H9 (cell line): Measurements from ENCODE around the gene PIBF1. TPM values are rescaled to one million over a fixed set of nuclear protein-coding genes. Genes with fewer than 3 reads are reported as not detected.

Experiments used
- DNase-seq: peaks from one replicate; pipeline ENCODE4 v3.0.0-alpha.2; 2017
- H2AFZ ChIP-seq: one replicate; pipeline ENCODE4 v1.6.1; 2013; ENCODE audit warnings: mild to moderate bottlenecking, low read length, control low read depth, moderate library complexity
- H2AK5ac ChIP-seq: 2 replicates; pipeline ENCODE4 v1.6.1; 2013; ENCODE audit warnings: low read length, control low read depth, mixed read lengths; ENCODE audit not compliant: insufficient read length
- H2BK120ac ChIP-seq: one replicate; pipeline ENCODE4 v1.6.1; 2013; ENCODE audit warnings: low read depth, mild to moderate bottlenecking, low read length, control low read depth, inconsistent platforms; ENCODE audit not compliant: poor library complexity, severe bottlenecking
- H2BK12ac ChIP-seq: 2 replicates; pipeline ENCODE4 v1.6.1; 2013; ENCODE audit warnings: low read length, control low read depth, mixed read lengths, low read depth; ENCODE audit not compliant: insufficient read length
- H2BK15ac ChIP-seq: 2 replicates; pipeline ENCODE4 v1.6.1; 2013; ENCODE audit warnings: low read depth, low read length, control low read depth
- H2BK20ac ChIP-seq: one replicate; pipeline ENCODE4 v1.6.1; 2013; ENCODE audit warnings: low read depth, mild to moderate bottlenecking, low read length, control low read depth, inconsistent platforms; ENCODE audit not compliant: poor library complexity, severe bottlenecking
- H2BK5ac ChIP-seq: 2 replicates; pipeline ENCODE4 v1.6.1; 2013; ENCODE audit warnings: low read length, control low read depth, mixed read lengths; ENCODE audit not compliant: insufficient read length
- H3K14ac ChIP-seq: 2 replicates; pipeline ENCODE4 v1.6.1; 2013; ENCODE audit warnings: low read length, control low read depth; ENCODE audit not compliant: insufficient read depth
- H3K18ac ChIP-seq: 2 replicates; pipeline ENCODE4 v1.6.1; 2013; ENCODE audit warnings: low read depth, mild to moderate bottlenecking, mixed read lengths, low read length, control low read depth; ENCODE audit not compliant: insufficient read length
- H3K23ac ChIP-seq: 2 replicates; pipeline ENCODE4 v1.6.1; 2013; ENCODE audit warnings: low read length, control low read depth, mixed read lengths, low read depth; ENCODE audit not compliant: insufficient read length
- H3K23me2 ChIP-seq: 2 replicates; pipeline ENCODE4 v1.6.1; 2013; ENCODE audit warnings: low read depth, mild to moderate bottlenecking, mixed read lengths, low read length, control low read depth; ENCODE audit not compliant: insufficient read length, poor library complexity, severe bottlenecking
- H3K27ac ChIP-seq: 2 replicates; pipeline ENCODE4 v1.5.1; 2013; ENCODE audit warnings: low read length, control low read depth, mixed read lengths, low read depth; ENCODE audit not compliant: insufficient read length
- H3K27me3 ChIP-seq: 2 replicates; pipeline ENCODE4 v1.6.1; 2013; ENCODE audit warnings: low read length, control low read depth, inconsistent platforms; ENCODE audit not compliant: insufficient read depth
- H3K4ac ChIP-seq: 2 replicates; pipeline ENCODE4 v1.6.1; 2013; ENCODE audit warnings: low read depth, mild to moderate bottlenecking, control low read depth, inconsistent platforms, low read length, moderate library complexity
- H3K4me1 ChIP-seq: 2 replicates; pipeline ENCODE4 v1.6.1; 2013; ENCODE audit warnings: low read length, control low read depth, inconsistent platforms; ENCODE audit not compliant: insufficient read depth
- H3K4me2 ChIP-seq: 2 replicates; pipeline ENCODE4 v1.6.1; 2013; ENCODE audit warnings: low read length, control low read depth, mixed read lengths; ENCODE audit not compliant: insufficient read length, insufficient read depth
- H3K56ac ChIP-seq: 2 replicates; pipeline ENCODE4 v1.6.1; 2013; ENCODE audit warnings: low read depth, mild to moderate bottlenecking, mixed read lengths, low read length, control low read depth; ENCODE audit not compliant: insufficient read length
- H3K79me1 ChIP-seq: 2 replicates; pipeline ENCODE4 v1.6.1; 2013; ENCODE audit warnings: low read depth, mild to moderate bottlenecking, moderate library complexity, low read length, control low read depth, inconsistent platforms; ENCODE audit not compliant: insufficient read depth, poor library complexity, severe bottlenecking
- H3K79me2 ChIP-seq: 2 replicates; pipeline ENCODE4 v1.6.1; 2013; ENCODE audit warnings: low read length, control low read depth, inconsistent platforms; ENCODE audit not compliant: insufficient read depth
- H3K9ac ChIP-seq: 2 replicates; pipeline ENCODE4 v1.6.1; 2013; ENCODE audit warnings: low read length, control low read depth, mixed read lengths; ENCODE audit not compliant: insufficient read length; ENCODE audit errors: extremely low read depth
- H3K9me3 ChIP-seq: one replicate; pipeline ENCODE4 v1.6.1; 2013; ENCODE audit warnings: low read depth, low read length, inconsistent platforms; ENCODE audit not compliant: control insufficient read depth
- H3T11ph ChIP-seq: one replicate; pipeline ENCODE4 v1.6.1; 2013; ENCODE audit warnings: mild to moderate bottlenecking, low read length, control low read depth, inconsistent platforms
- H4K20me1 ChIP-seq: one replicate; pipeline ENCODE4 v1.6.1; 2013; ENCODE audit not compliant: control insufficient read depth, insufficient read length, insufficient read depth
- H4K5ac ChIP-seq: 2 replicates; pipeline ENCODE4 v1.6.1; 2013; ENCODE audit warnings: low read depth, mild to moderate bottlenecking, mixed read lengths, low read length, control low read depth; ENCODE audit not compliant: insufficient read length
- H4K8ac ChIP-seq: replicated peaks from 2 replicates; pipeline ENCODE4 v1.6.1; 2013; ENCODE audit warnings: low read length, control low read depth, mixed read lengths, low read depth; ENCODE audit not compliant: insufficient read length
- H4K91ac ChIP-seq: 2 replicates; pipeline ENCODE4 v1.6.1; 2013; ENCODE audit warnings: low read depth, mild to moderate bottlenecking, moderate library complexity, mixed read lengths, low read length, control low read depth; ENCODE audit not compliant: insufficient read length
- H3K27ac Mint-ChIP-seq, 3 experiments: 2 replicates in 2 of 3; 3 replicates in 1 of 3; pipeline ENCODE4 v1.8.0; 2020 to 2021; ENCODE audit warnings: mixed read lengths in 3 of 3, mild to moderate bottlenecking in 1 of 3, moderate library complexity in 1 of 3
- H3K27me3 Mint-ChIP-seq: 2 replicates; pipeline ENCODE4 v1.8.0; 2021; ENCODE audit warnings: low read depth, mild to moderate bottlenecking, moderate library complexity, mixed read lengths
- H3K36me3 Mint-ChIP-seq, 3 experiments: 2 replicates in 2 of 3; 3 replicates in 1 of 3; pipeline ENCODE4 v1.8.0; 2020 to 2021; ENCODE audit warnings: low read depth in 3 of 3, mixed read lengths in 3 of 3; ENCODE audit not compliant: insufficient read depth in 1 of 3
- H3K4me1 Mint-ChIP-seq, 2 experiments: 2 replicates each; pipeline ENCODE4 v1.8.0; 2020; ENCODE audit warnings: mixed read lengths in 2 of 2
- H3K4me3 Mint-ChIP-seq, 2 experiments: 2 replicates in 1 of 2; 3 replicates in 1 of 2; pipeline ENCODE4 v1.8.0; 2020 to 2021; ENCODE audit warnings: mild to moderate bottlenecking in 2 of 2, mixed read lengths in 2 of 2, moderate library complexity in 1 of 2
- H3K9me3 Mint-ChIP-seq, 2 experiments: 2 replicates in 1 of 2; 3 replicates in 1 of 2; pipeline ENCODE4 v1.8.0; 2020; ENCODE audit warnings: mild to moderate bottlenecking in 2 of 2, mixed read lengths in 2 of 2, moderate library complexity in 1 of 2
- WGBS: extraction: QIAGEN DNeasy Blood & Tissue Kit; methylation state at CpG from one replicate; pipeline ENCODE4 v1.1.7; 2013; ENCODE audit warnings: missing lambda C conversion rate, low lambda C conversion rate, mixed read lengths; ENCODE audit not compliant: insufficient read length; ENCODE audit errors: extremely low coverage; 5-methylcytosine and 5-hydroxymethylcytosine counted together
- total RNA-seq: library from RNA; stranded (reverse); gene quantifications from 2 replicates; pipeline ENCODE4 v1.2.1, GENCODE V29; 2021
- TF ChIP-seq, protein P1 (sequence below): fragments of 200-600 bp; sonication (generic); conservative IDR thresholded peaks from 3 replicates; pipeline ENCODE4 v1.8.0; 2021; ENCODE audit warnings: antibody characterized with exemption, mild to moderate bottlenecking

Gene PIBF1
- total RNA-seq, 1 experiment from 2014 or later: 12.7 TPM

DNA sequence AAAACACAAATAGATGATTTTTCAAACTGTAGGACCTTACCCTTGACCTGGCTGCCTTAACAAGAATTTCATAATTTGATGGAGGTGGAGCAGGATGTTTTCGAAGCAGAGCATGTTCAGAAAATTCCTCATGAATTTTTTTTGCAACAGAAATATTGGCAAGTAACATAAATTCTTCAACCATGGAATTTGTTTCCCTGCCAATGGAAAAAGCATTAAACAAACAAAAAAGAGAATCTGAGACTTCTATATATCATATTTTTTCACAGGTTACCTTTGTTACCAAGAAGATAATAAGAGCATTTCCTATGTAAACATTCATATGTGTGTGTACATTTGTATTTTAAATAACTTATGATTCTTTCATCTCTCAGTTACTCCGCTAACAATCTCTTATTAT lies 18.5 kb upstream of the PIBF1 start:
- Histone ChIP-seq H3K14ac (no peak overlapping the region), H3K27me3 (no peaks in the 10 kb centered on the region), H3K56ac (no peak overlapping the region), H3K27ac (no peak overlapping the region), H3K4ac (no peak overlapping the region), H3K23me2 (no peaks in the 10 kb centered on the region), H3K79me2 (no peaks in the 10 kb centered on the region), H3K9me3 (no peaks in the 10 kb centered on the region), H2BK5ac (no peak overlapping the region), H2AK5ac (no peak overlapping the region), H3K18ac (no peak overlapping the region), H2BK120ac (no peak overlapping the region), H2BK20ac (no peak overlapping the region), H2BK15ac (no peak overlapping the region), H3K4me2 (no peak overlapping the region), H4K91ac (no peak overlapping the region), H2BK12ac (no peak overlapping the region), H4K8ac (no peak overlapping the region), H3K4me1 (no peaks in the 10 kb centered on the region), H3K9ac (no peak overlapping the region), H3K79me1 (no peaks in the 10 kb centered on the region), H4K5ac (no peak overlapping the region), H3K23ac (no peak overlapping the region), H3T11ph (no peak overlapping the region), H2AFZ (no peak overlapping the region), H4K20me1 (no peaks in the 10 kb centered on the region)
- Mint-ChIP-seq H3K4me1 (no peaks in the 10 kb centered on the region), H3K27me3 (no peaks in the 10 kb centered on the region), H3K27ac (no peak overlapping the region), H3K4me3 (no peak overlapping the region), H3K9me3 (no peaks in the 10 kb centered on the region), H3K36me3 (peaks cover 28 to 89% (median 83%) of the 10 kb centered on the region in 3 experiments; a peak in 6 of 7 replicates)
- no peak for DNase-seq
- TF ChIP-seq, protein P1, sequence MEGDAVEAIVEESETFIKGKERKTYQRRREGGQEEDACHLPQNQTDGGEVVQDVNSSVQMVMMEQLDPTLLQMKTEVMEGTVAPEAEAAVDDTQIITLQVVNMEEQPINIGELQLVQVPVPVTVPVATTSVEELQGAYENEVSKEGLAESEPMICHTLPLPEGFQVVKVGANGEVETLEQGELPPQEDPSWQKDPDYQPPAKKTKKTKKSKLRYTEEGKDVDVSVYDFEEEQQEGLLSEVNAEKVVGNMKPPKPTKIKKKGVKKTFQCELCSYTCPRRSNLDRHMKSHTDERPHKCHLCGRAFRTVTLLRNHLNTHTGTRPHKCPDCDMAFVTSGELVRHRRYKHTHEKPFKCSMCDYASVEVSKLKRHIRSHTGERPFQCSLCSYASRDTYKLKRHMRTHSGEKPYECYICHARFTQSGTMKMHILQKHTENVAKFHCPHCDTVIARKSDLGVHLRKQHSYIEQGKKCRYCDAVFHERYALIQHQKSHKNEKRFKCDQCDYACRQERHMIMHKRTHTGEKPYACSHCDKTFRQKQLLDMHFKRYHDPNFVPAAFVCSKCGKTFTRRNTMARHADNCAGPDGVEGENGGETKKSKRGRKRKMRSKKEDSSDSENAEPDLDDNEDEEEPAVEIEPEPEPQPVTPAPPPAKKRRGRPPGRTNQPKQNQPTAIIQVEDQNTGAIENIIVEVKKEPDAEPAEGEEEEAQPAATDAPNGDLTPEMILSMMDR: no peak
- no CpG with 5 or more reads among the region's 2 CpGs for WGBS
